ENCODE data around the gene PCDHGA2. TPM values are rescaled to one million over a fixed set of nuclear protein-coding genes. Genes with fewer than 3 reads are reported as not detected.
"Not testable (repeated sequence)": the region's sequence is repeated elsewhere in the genome, so short reads cannot be mapped to it uniquely, and the experiment has no call there.

The PCDHGA2 gene
- total and polyA plus RNA-seq, 2 donors (not counting 1 experiment from before 2014, with no cell fraction given), result 4.5 to 5.8 TPM

GRCh38 chr5:141387557-141388311, 49.2 kb downstream of the PCDHGA2 start, which contains the start of gene PCDHGB4:
Gene PCDHGB4, plus strand, starts transcription at chr5:141387698. Its CDS starts 187 bp downstream, at chr5:141387885.
- H3K4me3 ChIP-seq (replicated peaks in 1 of 4; ENCODE audit: control extremely low read depth in 1 of 4, insufficient read depth in 1 of 4, low read depth in 3 of 4, low read length in 4 of 4), result peak within 1 kb of the TSS in 2 of 4 experiments; percentile 45 to 53
- not testable (repeated sequence) for H4K20me1 ChIP-seq (ENCODE audit: control insufficient read depth, extremely low read depth, insufficient read depth, low read length); H3K27me3 ChIP-seq (ENCODE audit: control insufficient read depth, insufficient read depth, low read length); H3K27ac ChIP-seq (ENCODE audit: insufficient read depth, low read length); H3K4me2 ChIP-seq (ENCODE audit: extremely low read depth, insufficient read depth, low read length); H2AFZ ChIP-seq (ENCODE audit: low read length); H3K9me3 ChIP-seq (ENCODE audit: control insufficient read depth, insufficient read depth, low read depth, low read length); H3K4me1 ChIP-seq (ENCODE audit: control insufficient read depth, extremely low read depth, insufficient read depth, low read length); H3K36me3 ChIP-seq (ENCODE audit: control insufficient read depth, insufficient read depth, low read length); H3K79me2 ChIP-seq (ENCODE audit: control insufficient read depth, insufficient read depth, low read length); H3K9ac ChIP-seq (ENCODE audit: insufficient read depth, low read length)
- peak; percentile 37 to 53 for TF ChIP-seq CTCF (conservative IDR thresholded peaks at IDR 0.05 in 1 of 2, IDR thresholded peaks at IDR 0.05 in 1 of 2; ENCODE audit: low read depth in 1 of 2, low read length in 2 of 2)
- peak; percentile 46 to 56 for DNase-seq (ENCODE audit: low read depth in 2 of 2)

DNA sequence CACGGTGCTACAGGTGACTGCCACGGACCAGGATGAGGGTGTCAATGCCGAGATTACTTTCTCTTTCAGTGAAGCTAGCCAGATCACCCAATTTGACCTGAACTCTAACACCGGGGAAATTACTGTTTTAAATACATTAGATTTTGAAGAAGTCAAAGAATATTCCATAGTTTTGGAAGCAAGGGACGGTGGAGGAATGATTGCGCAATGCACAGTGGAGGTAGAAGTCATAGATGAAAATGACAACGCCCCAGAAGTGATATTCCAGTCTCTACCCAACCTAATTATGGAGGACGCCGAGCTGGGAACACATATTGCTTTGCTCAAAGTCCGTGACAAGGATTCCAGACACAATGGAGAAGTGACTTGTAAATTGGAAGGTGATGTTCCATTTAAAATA, 50.1 kb downstream of the PCDHGA2 start:
- H3K4me3 ChIP-seq (replicated peaks in 1 of 4; ENCODE audit: control extremely low read depth in 1 of 4, insufficient read depth in 1 of 4, low read depth in 3 of 4, low read length in 4 of 4), result no peak overlapping the region
- H2AFZ ChIP-seq (ENCODE audit: low read length), result no peak overlapping the region
- no peak overlapping the region for H3K4me2 ChIP-seq (ENCODE audit: extremely low read depth, insufficient read depth, low read length)
- no peaks in the 10 kb centered on the region for H4K20me1 ChIP-seq (ENCODE audit: control insufficient read depth, extremely low read depth, insufficient read depth, low read length)
- H3K4me1 ChIP-seq (ENCODE audit: control insufficient read depth, extremely low read depth, insufficient read depth, low read length), result no peaks in the 10 kb centered on the region
- H3K79me2 ChIP-seq (ENCODE audit: control insufficient read depth, insufficient read depth, low read length), result no peaks in the 10 kb centered on the region
- no peak for TF ChIP-seq CTCF (conservative IDR thresholded peaks at IDR 0.05 in 1 of 2, IDR thresholded peaks at IDR 0.05 in 1 of 2; ENCODE audit: low read depth in 1 of 2, low read length in 2 of 2)
- no peak for TF ChIP-seq EZH2 (IDR thresholded peaks at IDR 0.05; ENCODE audit: low read length, missing control alignments)
- H3K9ac ChIP-seq (ENCODE audit: insufficient read depth, low read length), result no peak overlapping the region
- no peaks in the 10 kb centered on the region for H3K36me3 ChIP-seq (ENCODE audit: control insufficient read depth, insufficient read depth, low read length)
- DNase-seq (ENCODE audit: low read depth in 2 of 2), result no peak
- peaks cover 5% of the 10 kb centered on the region for H3K9me3 ChIP-seq (ENCODE audit: control insufficient read depth, insufficient read depth, low read depth, low read length)
- H3K27me3 ChIP-seq (ENCODE audit: control insufficient read depth, insufficient read depth, low read length), result no peaks in the 10 kb centered on the region
- no peak overlapping the region for H3K27ac ChIP-seq (ENCODE audit: insufficient read depth, low read length)

- no peak for DNase-seq (ENCODE audit: low read depth in 2 of 2)
- H3K4me2 ChIP-seq (ENCODE audit: extremely low read depth, insufficient read depth, low read length), result no peak overlapping the region
- TF ChIP-seq EZH2 (IDR thresholded peaks at IDR 0.05; ENCODE audit: low read length, missing control alignments) (no peak), CTCF (conservative IDR thresholded peaks at IDR 0.05 in 1 of 2, IDR thresholded peaks at IDR 0.05 in 1 of 2; ENCODE audit: low read depth in 1 of 2, low read length in 2 of 2) (no peak)
- no peak overlapping the region for H3K27ac ChIP-seq (ENCODE audit: insufficient read depth, low read length)
- no peak overlapping the region for H3K9ac ChIP-seq (ENCODE audit: insufficient read depth, low read length)
- no peaks in the 10 kb centered on the region for H3K79me2 ChIP-seq (ENCODE audit: control insufficient read depth, insufficient read depth, low read length)
- no peak overlapping the region for H2AFZ ChIP-seq (ENCODE audit: low read length)
- H3K4me3 ChIP-seq (replicated peaks in 1 of 4; ENCODE audit: control extremely low read depth in 1 of 4, insufficient read depth in 1 of 4, low read depth in 3 of 4, low read length in 4 of 4), result no peak overlapping the region
- H3K9me3 ChIP-seq (ENCODE audit: control insufficient read depth, insufficient read depth, low read depth, low read length), result peaks cover 6% of the 10 kb centered on the region
- no peaks in the 10 kb centered on the region for H3K27me3 ChIP-seq (ENCODE audit: control insufficient read depth, insufficient read depth, low read length)
- H3K36me3 ChIP-seq (ENCODE audit: control insufficient read depth, insufficient read depth, low read length), result no peaks in the 10 kb centered on the region
- H3K4me1 ChIP-seq (ENCODE audit: control insufficient read depth, extremely low read depth, insufficient read depth, low read length), result no peaks in the 10 kb centered on the region
- no peaks in the 10 kb centered on the region for H4K20me1 ChIP-seq (ENCODE audit: control insufficient read depth, extremely low read depth, insufficient read depth, low read length)
Measured at GRCh38 chr5:141389153-141390042, 50.8 kb downstream of the PCDHGA2 start.
